Panc1 (cell line): ENCODE measurements around the gene ABCG1. TPM values are rescaled to one million over a fixed set of nuclear protein-coding genes. Genes with fewer than 3 reads are reported as not detected.

Experiments
- ATAC-seq: fragments of 200-7000 bp; cut with Tn5 transposase; 2 replicates; pipeline ENCODE4 v1.9.1; 2020; ENCODE audit warnings: mild to moderate bottlenecking, moderate library complexity
- BruUV-seq: library from RNA; stranded (reverse); fragments of 400-500 nt; replicated peaks from 2 replicates; lab custom pipeline; 2021; lab: Mats Ljungman, UMichigan
- CTCF ChIA-PET: fragments of 300-600 bp; sonication (Branson Sonifier 250); formaldehyde crosslinking; loops from one replicate; lab custom pipeline; 2022; ENCODE audit warnings: antibody characterized with exemption; lab: Charles Lee
- POLR2A ChIA-PET: fragments of 300-600 bp; sonication (Branson Sonifier 250); formaldehyde crosslinking; loops from one replicate; lab custom pipeline; 2022; ENCODE audit warnings: antibody characterized with exemption; lab: Charles Lee
- DNase-seq: peaks from one replicate; pipeline ENCODE4 v3.0.0-alpha.2; 2010; ENCODE audit warnings: low read depth, low spot score
- H3K27ac ChIP-seq: 2 replicates; pipeline ENCODE4 v1.5.1; 2011; ENCODE audit warnings: mild to moderate bottlenecking, low read length, inconsistent platforms
- H3K27me3 ChIP-seq: fragments of 200-500 bp; sonication (Bioruptor generic); 2 replicates; pipeline ENCODE4 v1.6.0; 2014; ENCODE audit warnings: low read length, inconsistent platforms; ENCODE audit not compliant: control insufficient read depth, insufficient read depth
- H3K36me3 ChIP-seq: fragments of 200-500 bp; sonication (Bioruptor generic); 2 replicates; pipeline ENCODE4 v1.5.1; 2014; ENCODE audit warnings: inconsistent platforms, mild to moderate bottlenecking, low read length, moderate library complexity; ENCODE audit not compliant: control insufficient read depth, insufficient read depth
- H3K4me1 ChIP-seq: 2 replicates; pipeline ENCODE4 v1.5.1; 2011; ENCODE audit warnings: inconsistent platforms, mild to moderate bottlenecking, low read length, moderate library complexity; ENCODE audit not compliant: control insufficient read depth, insufficient read depth
- H3K4me3 ChIP-seq, 2 experiments: 2 replicates each; pipeline ENCODE4 v1.5.1; 2011 to 2012; ENCODE audit warnings: low read depth in 2 of 2, low read length in 2 of 2, mild to moderate bottlenecking in 2 of 2, inconsistent platforms in 1 of 2, moderate library complexity in 1 of 2
- H3K9me3 ChIP-seq: fragments of 200-500 bp; sonication (Bioruptor generic); 2 replicates; pipeline ENCODE4 v1.5.1; 2014; ENCODE audit warnings: low read depth, mild to moderate bottlenecking, inconsistent platforms, low read length, moderate library complexity; ENCODE audit not compliant: control insufficient read depth, insufficient read depth
- CTCF ChIP-seq: fragments of 450-650 bp; IDR thresholded peaks from 2 replicates; pipeline ENCODE4 v1.5.1; 2017; ENCODE audit warnings: mild to moderate bottlenecking
- POLR2AphosphoS5 ChIP-seq: IDR thresholded peaks from 2 replicates; pipeline ENCODE4 v1.6.1; 2012; ENCODE audit warnings: mild to moderate bottlenecking, low read depth, low read length, moderate library complexity
- REST ChIP-seq, 2 experiments: IDR thresholded peaks; 2 replicates each; pipeline ENCODE4 v1.6.1; 2011 to 2012; ENCODE audit warnings: low read depth in 2 of 2, control low read depth in 1 of 2, low read length in 1 of 2, mild to moderate bottlenecking in 1 of 2, moderate library complexity in 1 of 2; ENCODE audit not compliant: insufficient read depth in 1 of 2
- SIN3A ChIP-seq: IDR thresholded peaks from 2 replicates; pipeline ENCODE4 v1.6.1; 2012; ENCODE audit warnings: low read depth, mild to moderate bottlenecking, low read length, moderate library complexity, borderline replicate concordance; ENCODE audit not compliant: insufficient read depth
- TCF7L2 ChIP-seq: IDR thresholded peaks from 2 replicates; pipeline ENCODE4 v1.6.1; 2011; ENCODE audit warnings: mild to moderate bottlenecking, low read depth, low read length, inconsistent platforms
- in situ Hi-C: cut with HindIII; loops from 2 replicates; pipeline ENCODE4 v1.10.0; 2016; ENCODE audit warnings: low sequenced_read_pairs, low pct_unique_long_range_greater_than_20kb
- intact Hi-C: fragments of 100-400 bp; cut with micrococcal nuclease; formaldehyde crosslinking; loops from one replicate; pipeline ENCODE4 v1.10.0; 2022; ENCODE audit not compliant: unreplicated experiment
- total RNA-seq: library from RNA; stranded (reverse); gene quantifications from one replicate; pipeline ENCODE4 v1.2.1, GENCODE V29; 2021; ENCODE audit not compliant: unreplicated experiment

Gene ABCG1
- total RNA-seq, 1 experiment from 2014 or later = 0.80 TPM

DNA sequence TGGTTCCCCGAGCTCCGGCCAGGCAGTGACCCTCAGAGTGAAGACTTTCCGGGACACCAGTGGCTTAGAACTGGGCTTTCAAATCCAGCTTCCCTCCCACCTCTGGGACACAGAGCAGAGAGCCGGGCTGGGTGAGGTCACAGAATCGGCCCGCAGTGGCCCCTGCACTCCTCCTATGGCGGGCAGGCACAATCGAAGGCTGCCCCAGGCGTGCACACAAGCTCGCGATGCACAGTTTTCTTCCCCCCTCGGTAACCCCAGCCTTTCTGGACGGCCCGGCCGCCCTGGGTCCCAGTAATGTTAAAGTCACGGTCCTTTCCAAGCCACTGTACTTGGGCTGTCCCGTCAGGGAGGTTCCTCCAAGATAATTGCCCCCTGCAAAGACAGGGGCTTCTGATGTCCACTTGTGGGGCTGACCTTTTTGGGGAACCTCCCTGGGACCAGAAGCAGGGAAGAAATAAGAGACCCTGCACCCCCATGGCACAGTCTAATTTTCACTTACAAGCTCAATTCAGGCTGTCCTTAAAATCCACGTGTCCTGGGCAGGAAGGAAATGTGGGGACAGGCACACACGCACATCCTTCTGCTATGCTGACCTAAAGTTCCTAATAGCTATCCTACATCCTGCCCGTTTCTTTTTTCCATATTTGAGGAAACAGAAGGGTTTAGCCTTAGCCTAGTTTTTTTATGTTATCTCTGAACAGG, 82.6 kb downstream of the ABCG1 start:
- no peaks in the 10 kb centered on the region for H3K9me3 ChIP-seq
- no peak overlapping the region for H3K27ac ChIP-seq
- ChIA-PET POLR2A (no interaction called here), CTCF (interaction anchor here (0.5 kb wide), 1 partner anchor 200 kb away, joined by 3 read pairs; no protein-coding TSS in a partner anchor)
- no peak for DNase-seq
- H3K4me1 ChIP-seq = no peaks in the 10 kb centered on the region
- H3K4me3 ChIP-seq = no peak overlapping the region
- H3K36me3 ChIP-seq = no peaks in the 10 kb centered on the region
- no peak for ATAC-seq
- in situ Hi-C loops (no loop called here), intact Hi-C loops (no loop called here)
- no peaks in the 10 kb centered on the region for H3K27me3 ChIP-seq
- no TSS peak for BruUV-seq
- TF ChIP-seq REST (IDR thresholded peaks at IDR 0.05; ENCODE audit: insufficient read depth in 1 of 2, low read depth in 2 of 2, low read length in 1 of 2) = no peak
- TF ChIP-seq POLR2AphosphoS5 = no peak
- TF ChIP-seq SIN3A = no peak
- no peak for TF ChIP-seq CTCF
- no peak for TF ChIP-seq TCF7L2

GRCh38 chr21:42302076-42302650, 83.2 kb downstream of the ABCG1 start:
- Histone ChIP-seq H3K27ac (no peak overlapping the region), H3K36me3 (no peaks in the 10 kb centered on the region), H3K4me3 (no peak overlapping the region), H3K4me1 (no peaks in the 10 kb centered on the region), H3K27me3 (no peaks in the 10 kb centered on the region), H3K9me3 (no peaks in the 10 kb centered on the region)
- POLR2A ChIA-PET = no interaction called here
- TF ChIP-seq POLR2AphosphoS5 = no peak
- TF ChIP-seq CTCF = no peak
- no peak for TF ChIP-seq REST (IDR thresholded peaks at IDR 0.05; ENCODE audit: insufficient read depth in 1 of 2, low read depth in 2 of 2, low read length in 1 of 2)
- no peak for TF ChIP-seq SIN3A
- no peak for TF ChIP-seq TCF7L2
- in situ Hi-C loops (no loop called here), intact Hi-C loops (no loop called here)
- ATAC-seq = no peak
- CTCF ChIA-PET = interaction anchor here (0.5 kb wide), 1 partner anchor 201 kb away, joined by 3 read pairs; no protein-coding TSS in a partner anchor
- BruUV-seq = no TSS peak
- no peak for DNase-seq
